ENCODE results near the gene NR6A1.
"Not testable (repeated sequence)": the region's sequence is repeated elsewhere in the genome, so short reads cannot be mapped to it uniquely, and the experiment has no call there.

NR6A1 gene

DNA sequence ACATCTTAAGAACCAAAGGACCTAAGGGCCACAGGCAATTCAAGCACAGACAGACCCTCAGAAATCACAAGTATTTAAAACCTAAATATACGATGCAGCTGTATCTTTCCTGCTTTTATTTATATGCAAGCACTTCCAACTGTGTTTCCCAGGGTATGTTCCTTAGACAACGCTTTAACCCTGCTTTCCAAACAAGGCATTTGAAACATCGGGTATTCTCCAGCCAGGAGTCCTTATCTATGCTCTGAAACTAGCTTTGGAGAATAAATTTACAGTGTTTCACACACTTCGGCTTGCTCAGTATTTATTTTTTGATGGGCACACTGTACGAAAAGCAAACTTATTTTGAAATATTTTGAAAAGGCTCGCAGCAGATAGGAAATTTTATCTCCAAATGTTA lies 13.5 kb downstream of the NR6A1 start:
- no peak for DNase-seq

DNA sequence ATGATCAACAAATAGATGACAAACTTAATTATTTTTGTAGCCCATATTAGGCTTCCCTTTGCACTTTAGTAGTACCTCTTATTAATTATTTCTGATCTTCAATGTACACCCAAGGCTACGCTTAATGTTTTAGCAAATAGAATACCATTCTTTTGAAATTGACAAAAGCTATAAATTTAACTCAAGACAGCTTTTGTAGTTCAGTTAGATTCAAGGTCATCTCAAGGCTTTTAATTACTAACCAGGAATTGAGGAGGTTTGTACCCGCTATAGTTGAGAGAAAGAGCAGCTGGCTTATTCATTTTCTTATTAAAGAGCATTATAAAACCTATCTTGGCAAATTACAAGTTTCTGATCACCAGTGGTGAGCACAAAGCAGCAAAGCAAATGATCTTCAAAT lies 15.1 kb downstream of the NR6A1 start:
- no peak for DNase-seq

DNA sequence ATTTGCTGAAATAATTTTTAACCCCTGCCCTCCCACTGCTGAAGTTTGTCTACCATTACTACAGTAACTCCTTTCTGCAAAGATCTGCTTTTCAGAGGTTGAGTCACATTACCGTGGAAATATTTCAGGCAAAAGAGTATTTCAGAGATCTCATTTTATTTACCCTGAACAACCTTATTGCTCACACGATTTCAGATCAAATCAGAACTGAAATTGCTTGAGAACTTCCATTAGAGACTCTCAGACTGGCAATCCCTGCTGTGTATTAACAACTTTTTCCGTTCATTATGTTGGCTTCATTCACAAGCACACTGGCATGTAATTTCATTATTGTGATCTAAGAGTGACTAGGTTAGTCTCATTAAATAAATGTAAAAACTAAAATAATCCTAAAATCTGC lies 16.1 kb downstream of the NR6A1 start:
- DNase-seq = no peak

DNA sequence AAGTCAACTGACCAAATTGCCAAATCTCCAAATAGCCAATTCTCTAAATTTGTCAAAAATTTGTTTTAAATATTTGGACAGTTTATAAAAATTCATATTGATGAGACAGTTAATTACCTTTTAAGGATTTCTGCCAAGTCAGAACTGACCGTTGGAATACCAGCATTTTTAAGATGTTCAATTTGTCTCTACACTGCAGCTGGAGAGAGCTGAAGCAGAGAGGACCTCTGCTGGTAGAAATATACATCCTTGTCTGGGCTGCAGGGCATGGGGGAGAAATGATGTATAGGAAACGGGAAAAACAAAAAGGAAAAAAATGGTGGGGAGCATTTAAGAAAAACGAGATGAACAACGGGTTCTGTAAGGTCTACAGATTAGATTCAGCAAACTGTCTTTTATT lies 16.8 kb downstream of the NR6A1 start:
- DNase-seq = no peak

DNA sequence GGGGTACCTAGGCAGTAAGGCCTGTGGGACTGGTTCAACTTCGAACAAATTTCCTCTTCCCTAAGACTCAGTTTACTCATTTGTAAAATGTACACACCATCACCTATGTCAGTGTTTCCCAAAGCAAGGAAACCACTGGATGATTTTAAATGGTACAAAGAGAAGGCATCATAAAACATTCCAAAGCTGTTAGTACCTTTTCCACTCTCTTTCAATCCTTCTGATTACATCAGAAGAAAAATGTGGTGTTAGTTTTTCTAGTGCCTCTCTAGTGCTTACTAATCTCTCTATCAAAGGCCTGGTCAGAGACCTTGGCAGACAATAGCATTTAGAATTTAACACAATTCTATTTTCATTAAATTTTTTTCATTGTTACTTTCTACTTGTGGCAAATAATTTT lies 18.1 kb downstream of the NR6A1 start:
- no peak for DNase-seq

DNA sequence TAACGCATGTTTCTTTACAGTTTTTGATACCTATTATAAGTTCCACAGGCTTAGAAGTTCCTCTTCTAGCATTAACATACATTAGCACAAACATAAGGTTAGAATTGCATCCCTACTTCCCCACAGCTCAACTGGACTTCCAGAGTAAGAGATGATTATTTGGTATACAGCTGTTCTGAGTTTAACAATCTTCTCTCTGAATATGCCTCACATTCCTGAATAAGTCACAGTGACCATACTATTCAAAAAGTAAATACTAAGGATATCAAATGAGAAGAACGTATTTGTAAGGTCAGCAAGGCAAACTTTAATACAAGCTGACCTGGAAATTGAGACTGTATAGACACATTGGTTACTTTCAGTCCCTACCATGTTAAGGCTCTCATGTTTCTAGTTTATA lies 21.3 kb downstream of the NR6A1 start:
- no peak for DNase-seq

DNA sequence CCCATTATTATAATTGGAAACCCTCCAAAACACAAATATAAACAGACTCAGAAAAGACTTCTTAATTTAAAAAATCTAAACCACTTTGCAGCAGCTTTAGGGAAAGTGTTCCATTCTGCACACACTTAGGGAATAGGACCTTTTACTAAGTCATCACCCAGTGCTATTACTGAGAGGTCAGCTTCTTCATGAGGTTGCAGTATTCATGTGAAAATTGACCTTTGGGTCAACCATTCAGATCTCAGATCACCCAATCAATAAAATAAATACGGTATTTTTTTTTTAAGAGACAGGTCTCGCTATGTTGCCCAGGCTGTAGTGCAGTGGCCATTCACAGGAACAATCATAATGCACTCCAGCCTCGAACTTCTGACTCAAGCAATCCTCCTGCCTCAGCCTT lies 21.8 kb downstream of the NR6A1 start:
- DNase-seq = no peak

DNA sequence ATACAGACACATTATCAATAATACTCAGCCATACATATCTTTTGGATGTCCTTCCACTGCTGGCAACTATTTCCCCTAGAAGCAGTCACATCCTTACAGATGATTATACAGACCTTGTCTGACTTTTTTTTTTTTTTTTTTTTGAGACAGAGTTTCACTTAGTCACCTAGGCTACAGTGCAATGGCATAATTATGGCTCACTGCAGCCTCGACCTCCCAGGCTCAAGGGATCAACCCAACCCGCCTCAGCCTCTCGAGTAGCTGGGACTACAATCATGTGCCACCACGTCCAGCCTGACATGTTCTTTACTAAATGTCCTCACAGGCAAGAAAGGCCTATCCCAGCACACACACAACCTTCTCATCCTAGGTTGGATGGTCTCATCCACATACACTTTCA lies 24.0 kb downstream of the NR6A1 start:
- DNase-seq = no peak

DNA sequence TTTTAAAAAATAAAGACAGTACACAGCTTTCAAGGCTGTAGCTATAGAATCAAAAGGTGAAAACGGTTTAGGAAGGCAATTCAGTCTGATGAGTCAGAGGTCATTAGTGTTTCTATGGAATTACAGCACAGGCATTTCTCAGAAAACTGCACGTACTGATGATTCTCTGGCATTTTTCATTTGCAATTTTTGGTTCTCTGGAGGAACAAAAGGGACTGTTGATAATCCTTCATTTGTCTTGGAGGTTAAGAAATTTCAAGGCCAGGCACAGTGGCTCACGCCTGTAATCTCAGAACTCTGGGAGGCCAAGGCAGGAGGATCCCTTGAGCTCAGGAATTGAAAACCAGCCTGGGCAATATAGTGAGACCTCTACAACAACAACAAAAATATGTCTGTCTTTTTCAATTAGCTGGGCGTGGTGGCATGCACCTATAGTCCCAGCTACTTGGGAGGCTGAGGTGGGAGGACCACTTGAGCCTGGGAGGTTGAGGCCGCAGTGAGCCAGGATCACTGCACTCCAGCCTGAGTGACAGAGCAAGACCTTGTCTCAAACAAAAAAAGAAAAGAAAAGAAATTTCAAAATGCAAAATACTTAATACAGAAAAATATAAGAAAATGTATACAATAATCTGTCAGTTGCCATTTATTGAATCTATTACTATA lies 27.3 kb downstream of the NR6A1 start:
- no peak for DNase-seq

DNA sequence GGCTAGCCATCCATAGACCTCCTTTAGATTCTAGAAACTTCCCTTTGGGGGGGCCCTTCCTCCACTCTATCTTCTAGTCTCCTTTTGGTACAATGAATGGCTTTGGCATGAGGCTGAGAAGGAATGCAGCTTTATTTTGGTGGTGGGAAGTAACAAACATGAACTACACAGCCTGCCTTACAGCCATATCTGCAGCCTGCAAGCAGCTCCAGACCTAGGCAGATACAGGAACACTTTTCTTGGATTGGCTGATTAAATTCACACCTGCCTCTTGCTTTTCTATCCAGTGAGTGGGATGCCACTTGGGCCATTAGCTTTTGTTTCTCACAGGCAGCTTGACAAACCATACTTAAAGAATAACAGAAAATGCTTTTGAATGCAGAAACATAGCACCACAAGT lies 28.2 kb downstream of the NR6A1 start:
- DNase-seq = no peak

DNA sequence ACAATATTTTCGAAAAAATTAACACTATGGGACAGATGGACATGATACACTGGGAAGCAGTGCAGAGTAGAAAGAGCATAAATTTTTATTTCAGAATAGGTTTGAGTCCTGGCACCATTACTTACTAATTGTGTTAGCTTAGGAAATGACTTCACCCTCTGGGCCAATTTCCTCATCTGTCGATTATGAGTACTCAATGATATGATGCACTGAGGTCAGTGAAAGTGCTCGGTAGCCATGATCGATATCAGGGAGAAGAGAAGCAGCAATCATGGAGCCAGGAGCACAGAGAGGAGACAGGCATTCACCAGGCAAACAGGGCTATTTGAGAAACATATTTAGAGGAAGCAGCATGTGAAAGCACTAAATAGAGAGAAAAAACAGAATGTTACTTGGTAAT lies 29.4 kb downstream of the NR6A1 start:
- no peak for DNase-seq

DNA sequence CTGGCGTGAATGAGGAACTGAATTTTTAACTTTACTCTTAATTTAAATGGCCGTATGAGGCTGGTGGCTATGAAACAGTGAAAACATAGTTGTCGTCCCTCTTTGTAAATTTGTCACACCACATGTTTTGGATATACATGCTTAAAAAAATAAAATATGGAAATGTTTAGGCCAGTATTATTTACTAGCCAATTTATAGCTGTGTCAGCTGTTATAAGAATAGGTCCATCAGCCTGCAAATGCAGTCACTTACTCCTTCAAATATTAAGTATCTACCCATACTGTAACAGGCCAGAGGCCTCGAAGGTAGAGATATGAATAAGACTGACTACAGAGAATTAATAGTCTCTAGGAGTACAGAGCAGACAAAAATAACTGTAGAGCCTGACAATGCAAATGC lies 30.0 kb downstream of the NR6A1 start:
- DNase-seq = no peak

DNA sequence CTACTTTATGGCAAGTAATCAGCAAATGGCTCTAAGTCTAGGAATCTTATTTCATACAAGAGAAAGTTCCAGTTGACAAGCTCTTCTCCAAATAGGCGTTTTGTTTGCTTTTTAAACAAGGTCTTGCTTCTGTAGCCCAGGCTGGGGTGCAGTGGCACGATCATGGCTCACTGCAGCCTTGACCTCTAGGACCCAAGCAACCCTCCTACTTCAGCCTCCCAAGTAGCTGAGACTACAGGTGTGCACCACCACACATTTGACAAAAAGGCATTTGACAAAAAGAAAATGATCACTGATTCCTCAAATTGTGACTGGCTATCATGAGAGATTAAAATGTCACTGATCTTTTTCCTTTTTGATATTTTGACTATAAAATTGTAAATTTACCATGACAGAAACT lies 31.8 kb downstream of the NR6A1 start:
- no peak for DNase-seq

DNA sequence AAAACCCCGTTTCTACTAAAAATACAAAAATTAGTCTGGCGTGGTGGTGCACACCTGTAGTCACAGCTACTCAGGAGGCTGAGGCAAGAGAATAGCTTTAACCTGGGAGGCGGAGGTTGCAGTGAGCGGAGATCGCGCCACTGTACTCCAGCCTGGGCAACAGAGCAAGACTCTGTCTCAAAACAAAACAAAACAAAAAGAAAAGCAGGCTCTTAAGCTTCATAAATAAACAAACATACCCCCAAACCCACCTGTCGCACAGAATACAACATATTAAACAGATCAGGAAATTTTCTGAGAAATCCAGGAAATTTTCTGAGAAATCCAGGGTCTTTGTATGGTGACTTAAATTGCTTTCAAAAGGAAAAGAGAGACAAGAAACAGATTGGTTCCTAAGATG lies 33.0 kb downstream of the NR6A1 start:
- not testable (repeated sequence) for DNase-seq

DNA sequence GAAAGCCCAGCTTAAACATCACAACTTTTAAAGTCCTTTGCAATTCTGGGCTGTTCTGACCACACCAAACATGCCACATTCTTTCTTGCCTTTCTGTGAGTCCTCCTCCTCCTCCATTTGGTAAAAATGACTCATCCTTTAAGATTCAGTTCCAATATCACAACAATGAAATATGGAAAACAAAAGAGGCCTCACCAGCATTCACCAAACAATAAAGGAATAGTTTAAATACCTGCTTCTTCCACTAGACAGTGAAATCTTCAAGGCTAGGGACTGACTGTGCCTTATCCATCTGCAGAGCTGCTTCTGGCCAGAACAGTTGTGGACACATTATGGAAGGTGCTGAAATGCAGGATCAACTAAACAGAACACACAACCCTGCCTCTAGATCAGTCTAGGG lies 36.0 kb downstream of the NR6A1 start:
- no peak for DNase-seq

DNA sequence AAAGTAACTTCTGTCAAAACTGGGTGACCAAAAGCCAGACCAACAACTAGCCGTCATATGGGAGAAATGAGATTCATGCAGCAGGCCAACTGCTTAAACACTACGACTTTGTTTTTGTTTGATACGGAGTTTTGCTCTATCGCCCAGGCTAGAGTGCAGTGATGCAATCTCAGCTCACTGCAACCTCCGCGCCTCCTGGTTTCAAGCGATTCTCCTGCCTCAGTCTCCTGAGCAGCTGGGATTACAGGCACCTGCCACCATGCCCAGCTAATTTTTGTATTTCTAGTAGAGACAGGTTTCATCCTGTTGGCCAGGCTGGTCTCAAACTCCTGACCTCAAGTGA lies 36.4 kb downstream of the NR6A1 start:
- DNase-seq = not testable (repeated sequence)

DNA sequence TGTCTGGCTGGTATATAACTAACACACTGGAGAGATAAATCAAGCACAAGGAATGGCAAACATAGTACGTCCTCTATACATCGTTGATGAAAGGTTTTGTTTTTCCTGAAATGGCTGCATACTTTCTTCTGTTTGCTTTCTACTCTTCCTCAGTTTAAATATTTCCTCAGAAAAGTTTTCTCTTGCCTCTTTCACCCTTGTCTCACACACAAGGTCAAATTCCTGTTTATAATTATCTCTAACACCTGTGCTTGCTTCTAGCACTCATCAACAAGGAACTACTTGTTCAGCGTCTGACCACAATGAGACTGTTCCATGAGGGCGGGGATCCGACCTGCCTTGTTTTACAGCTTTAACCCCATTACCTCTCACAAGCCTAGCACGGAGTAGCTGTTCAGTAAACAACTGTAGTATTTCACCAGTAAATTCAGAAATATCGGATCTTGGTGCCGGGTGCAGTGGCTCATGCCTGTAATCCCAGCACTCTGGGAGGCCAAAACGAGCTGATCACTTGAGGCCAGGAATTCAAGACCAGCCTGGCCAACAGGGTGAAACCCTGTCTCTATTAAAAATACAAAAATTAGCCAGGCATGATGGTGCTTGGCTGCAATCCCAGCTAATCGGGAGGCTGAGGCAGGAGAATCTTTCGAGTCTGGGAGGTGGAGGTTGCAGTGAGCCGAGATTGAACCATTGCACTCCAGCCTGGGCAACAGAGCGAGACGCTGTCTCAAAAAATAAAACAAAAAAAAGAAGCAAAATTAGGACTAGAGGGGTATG lies 37.0 kb downstream of the NR6A1 start:
- DNase-seq = no peak

DNA sequence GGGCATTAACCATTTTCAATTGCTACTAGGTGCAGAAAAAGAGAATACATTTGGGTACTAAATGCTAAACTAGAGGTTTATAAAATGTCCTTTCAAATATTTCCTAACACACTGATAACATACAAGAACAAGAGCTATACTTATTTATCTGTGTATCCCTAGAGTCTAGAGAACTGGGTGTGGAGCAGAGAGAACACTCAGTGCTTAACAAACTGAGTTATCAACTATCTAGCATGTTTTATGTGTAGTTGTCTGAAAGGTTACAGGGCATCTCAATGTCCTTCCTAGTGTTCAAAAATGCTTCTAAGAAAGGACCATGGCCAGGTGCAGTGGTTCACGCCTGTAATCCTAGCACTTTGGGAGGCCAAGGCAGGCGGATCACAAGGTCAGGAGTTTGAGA lies 40.3 kb downstream of the NR6A1 start:
- no peak for DNase-seq

DNA sequence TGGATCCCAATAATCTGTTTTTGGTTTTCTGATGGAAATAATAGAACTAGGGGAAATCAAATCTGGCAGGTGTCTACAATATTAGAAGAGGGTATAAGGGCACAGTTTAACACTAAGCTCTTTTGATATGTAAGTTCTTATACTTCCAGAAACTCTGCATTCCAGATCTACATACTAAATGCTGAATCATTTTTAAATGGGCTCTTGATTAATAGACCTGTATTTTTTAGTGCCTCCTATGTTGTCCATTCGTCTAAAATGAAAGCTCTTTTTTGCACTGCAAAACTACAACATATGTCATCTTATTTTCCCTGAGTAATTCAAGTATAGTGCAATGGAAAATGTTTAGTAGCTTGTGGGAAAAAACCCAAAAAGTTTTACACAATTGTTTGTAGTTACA lies 44.2 kb downstream of the NR6A1 start:
- DNase-seq = no peak

DNA sequence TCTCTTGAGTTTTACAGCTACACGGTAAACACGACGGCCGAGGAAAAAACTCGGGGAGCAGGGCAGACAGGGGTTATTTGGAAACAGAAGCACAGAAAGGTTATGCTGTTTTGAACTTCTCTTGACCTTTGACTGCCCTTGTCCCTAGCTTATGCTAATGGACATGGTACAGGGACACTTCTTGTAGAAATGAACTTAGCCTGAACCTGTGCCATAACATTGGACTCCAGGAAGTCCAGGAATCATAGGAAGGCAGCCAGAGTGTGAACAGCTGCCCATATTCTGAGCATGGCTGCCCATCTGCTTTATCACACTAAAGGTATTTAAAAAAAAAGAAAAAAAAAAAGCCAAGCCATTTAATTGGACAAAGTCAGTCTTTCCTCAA lies 46.1 kb downstream of the NR6A1 start:
- DNase-seq = no peak

DNA sequence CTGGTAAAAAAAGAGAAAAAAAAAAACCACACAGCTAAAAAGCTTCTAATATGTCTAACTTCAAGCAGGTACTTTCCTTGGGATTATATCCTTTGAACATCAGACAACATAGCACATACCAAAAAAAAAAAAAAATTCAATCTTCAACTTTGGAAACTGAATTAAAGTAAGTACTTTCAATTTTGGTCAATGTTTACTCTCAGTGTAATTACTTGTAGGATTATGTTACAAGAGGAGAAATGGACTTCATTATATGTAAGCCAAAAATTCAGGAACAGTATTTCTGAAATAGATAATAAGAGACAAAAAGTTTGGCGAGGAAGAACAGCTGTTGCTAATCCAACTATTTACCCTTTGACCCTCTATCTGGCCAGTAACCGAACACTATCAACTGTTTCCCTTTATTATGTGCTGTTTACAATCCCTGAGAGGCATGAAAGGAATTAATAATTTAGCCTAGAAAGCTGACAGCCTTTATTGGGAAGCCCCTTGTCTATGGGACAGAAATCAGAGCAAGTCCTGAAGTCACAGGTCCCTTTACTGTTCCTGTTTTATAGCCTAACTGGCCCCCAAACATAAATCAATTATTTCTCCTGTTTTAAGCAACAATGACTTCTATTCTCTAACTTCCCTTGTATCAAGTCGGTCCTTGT lies 46.6 kb downstream of the NR6A1 start:
- DNase-seq = no peak

DNA sequence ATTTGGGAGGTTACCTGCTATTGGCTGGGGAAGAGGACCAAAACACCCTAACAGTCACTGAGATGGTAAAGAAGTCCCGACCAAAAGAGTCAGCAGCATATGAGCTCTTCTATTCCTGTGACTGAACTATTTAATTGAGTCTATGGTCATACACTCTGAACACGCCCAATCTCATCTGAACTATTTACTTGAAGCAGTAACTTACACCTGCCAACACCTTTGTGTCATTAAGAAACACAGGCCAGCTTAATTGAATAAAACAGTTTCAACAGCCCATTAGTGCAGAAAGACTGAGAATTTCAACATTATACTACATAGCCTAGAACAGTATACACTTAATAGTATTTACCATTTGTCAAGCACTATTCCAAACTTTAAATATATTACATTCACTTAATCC lies 47.8 kb downstream of the NR6A1 start:
- DNase-seq = no peak

DNA sequence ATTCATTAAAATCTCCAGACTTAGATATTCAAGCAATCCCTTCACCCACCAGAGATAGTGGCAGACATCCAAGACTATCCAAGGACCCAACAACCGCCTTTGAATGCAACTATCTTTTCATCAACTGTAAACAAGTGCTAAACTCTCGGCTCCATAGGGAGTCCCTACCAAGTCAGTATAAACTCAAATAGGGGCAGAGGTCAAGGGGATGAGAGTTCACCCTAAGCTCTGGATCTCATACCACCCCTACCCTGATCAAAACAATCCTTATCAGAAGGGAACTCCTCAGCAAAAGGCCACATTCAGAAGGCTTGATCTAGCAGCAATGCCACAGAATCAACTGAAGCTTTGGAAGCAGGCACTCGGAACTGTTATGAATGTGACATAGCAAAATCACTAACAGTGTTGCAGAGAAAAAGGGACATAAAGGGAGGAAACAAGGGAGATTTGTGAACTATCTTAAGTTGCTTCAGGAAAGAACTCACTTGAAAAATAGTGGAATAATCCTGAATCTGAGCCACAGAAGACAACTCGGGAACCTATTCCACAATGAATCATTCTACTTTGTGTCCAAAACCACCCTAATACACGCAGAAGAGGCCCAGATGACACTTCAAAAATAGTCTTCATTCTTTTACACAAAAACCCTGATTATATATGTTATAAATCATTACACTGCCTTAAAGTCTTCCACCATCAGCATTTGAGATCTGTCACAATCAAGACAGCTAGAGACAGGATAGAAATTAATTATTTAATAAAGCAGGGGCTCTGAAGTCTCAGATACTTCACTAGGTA lies 49.8 kb downstream of the NR6A1 start:
- no peak for DNase-seq
